Gastrocnemius medialis (tissue), 4 donors: ENCODE results near the gene G3BP1. TPM values are rescaled to one million over a fixed set of nuclear protein-coding genes. Genes with fewer than 3 reads are reported as not detected.

Experiments used
- ATAC-seq, 2 donors: fragments of 150-250 bp; one replicate each; pipeline ENCODE4 v1.9.1; 2016
- DNase-seq, 2 donors: peaks; one replicate each; pipeline ENCODE4 v3.0.0-alpha.2; 2019
- H3K27ac ChIP-seq, 4 donors: fragments of 200-600 bp; sonication (generic); 1 replicate in 1 of 4; 2 replicates in 3 of 4; pipeline ENCODE4 v1.5.1; 2016 to 2018; ENCODE audit warnings: mild to moderate bottlenecking in 2 of 4, moderate library complexity in 1 of 4
- H3K27me3 ChIP-seq, 3 donors: fragments of 200-600 bp; sonication (generic) in 2 of 3; 1 replicate in 1 of 3; 2 replicates in 2 of 3; pipeline versions ENCODE4 v1.5.1 to v1.6.0; 2016 to 2019; ENCODE audit warnings: mild to moderate bottlenecking in 1 of 3, moderate library complexity in 1 of 3
- H3K36me3 ChIP-seq, 2 donors: fragments of 200-600 bp; sonication (generic) in 1 of 2; one replicate each; pipeline ENCODE4 v1.5.1; 2017 to 2018
- H3K4me1 ChIP-seq, 2 donors: fragments of 200-600 bp; sonication (generic) in 1 of 2; one replicate each; pipeline ENCODE4 v1.5.1; 2016 to 2017; ENCODE audit warnings: mild to moderate bottlenecking in 2 of 2
- H3K4me3 ChIP-seq, 4 donors: fragments of 200-600 bp; sonication (generic) in 3 of 4; 1 replicate in 1 of 4; 2 replicates in 3 of 4; pipeline ENCODE4 v1.5.1; 2016 to 2019; ENCODE audit warnings: mild to moderate bottlenecking in 2 of 4
- H3K9me3 ChIP-seq, 3 donors: fragments of 200-600 bp; sonication (generic) in 2 of 3; 1 replicate in 1 of 3; 2 replicates in 2 of 3; pipeline ENCODE4 v1.5.1; 2016 to 2019
- POLR2A ChIP-seq, 2 donors: fragments of 450-650 bp; IDR thresholded peaks; one replicate each; pipeline ENCODE4 v1.6.1; 2017; ENCODE audit warnings: antibody characterized with exemption in 2 of 2, mild to moderate bottlenecking in 2 of 2, moderate library complexity in 2 of 2
- in situ Hi-C, 4 donors: fragments of 200-750 bp; cut with MboI; loops; one replicate each; pipeline versions ENCODE4 v1.15.0 to v1.8.0; 2017; ENCODE audit warnings: low sequenced_read_pairs in 4 of 4
- intact Hi-C: fragments of 100-400 bp; cut with DNase I; formaldehyde crosslinking; loops from one replicate; pipeline ENCODE4 v1.15.1; 2023; ENCODE audit warnings: low total_unique reads
- total RNA-seq, 4 donors: library from RNA; depleted of rRNA; stranded (reverse); fragments of >200 nt; gene quantifications; one replicate each; pipeline versions ENCODE4 v1.1.0 to v1.2.3, GENCODE V29; 2016
- TF ChIP-seq, protein P1 (sequence below), 5 experiments: fragments of 450-650 bp in 3 of 5; fragments of 200-600 bp in 2 of 5; sonication (generic) in 2 of 5; IDR thresholded peaks in 4 of 5; conservative IDR thresholded peaks in 1 of 5; 1 replicate in 4 of 5; 2 replicates in 1 of 5; pipeline ENCODE4 v1.5.1; 2016 to 2019; ENCODE audit warnings: antibody characterized with exemption in 5 of 5, mild to moderate bottlenecking in 3 of 5, moderate library complexity in 3 of 5

The G3BP1 gene
- total RNA-seq, 4 donors from 2014 or later = 80.5 to 114 (median 108) TPM

DNA sequence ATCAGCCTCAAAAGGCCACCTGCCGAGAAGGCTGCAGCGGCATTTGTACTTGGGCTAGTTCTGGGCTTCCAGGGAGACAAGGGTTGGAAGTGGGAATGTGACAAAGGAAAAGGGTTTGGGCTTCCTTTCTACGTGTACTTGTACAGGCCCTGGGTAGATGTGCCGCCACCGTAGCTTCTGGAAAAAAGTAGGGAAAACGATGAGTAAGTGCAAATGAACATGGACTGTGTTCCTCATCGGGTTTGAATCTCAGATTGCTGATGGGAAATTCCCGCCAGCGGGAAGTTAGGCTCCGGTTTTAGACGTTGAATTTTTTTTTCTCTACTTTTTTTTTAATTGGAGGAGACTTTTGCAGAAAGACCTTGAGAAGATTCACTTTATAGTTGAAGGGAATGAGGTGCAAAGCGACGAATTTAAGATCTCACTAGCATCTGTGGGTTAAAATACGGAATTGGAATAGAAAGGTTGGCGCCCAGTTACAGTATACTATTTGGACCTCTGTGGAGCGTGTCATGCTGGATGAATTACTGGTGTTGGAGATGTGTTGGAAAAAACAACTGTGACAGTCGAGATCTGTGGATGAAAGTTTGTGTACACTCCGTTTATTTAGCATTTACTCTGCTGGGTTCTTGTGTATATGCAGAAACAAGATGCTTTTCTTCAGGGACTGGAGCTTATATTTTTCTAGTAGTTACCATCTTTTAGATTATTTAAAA, 1.2 kb downstream of the G3BP1 start:
- ATAC-seq = no peak
- Histone ChIP-seq H3K27me3 (no peaks in the 10 kb centered on the region), H3K4me1 (peaks cover 54 to 57% of the 10 kb centered on the region in 2 donors), H3K4me3 (peak overlapping the region; percentile 68 to 92 (median 86)), H3K9me3 (no peaks in the 10 kb centered on the region), H3K27ac (peak overlapping the region; percentile 93 to 98 (median 96)), H3K36me3 (no peaks in the 10 kb centered on the region)
- TF ChIP-seq, protein P1, sequence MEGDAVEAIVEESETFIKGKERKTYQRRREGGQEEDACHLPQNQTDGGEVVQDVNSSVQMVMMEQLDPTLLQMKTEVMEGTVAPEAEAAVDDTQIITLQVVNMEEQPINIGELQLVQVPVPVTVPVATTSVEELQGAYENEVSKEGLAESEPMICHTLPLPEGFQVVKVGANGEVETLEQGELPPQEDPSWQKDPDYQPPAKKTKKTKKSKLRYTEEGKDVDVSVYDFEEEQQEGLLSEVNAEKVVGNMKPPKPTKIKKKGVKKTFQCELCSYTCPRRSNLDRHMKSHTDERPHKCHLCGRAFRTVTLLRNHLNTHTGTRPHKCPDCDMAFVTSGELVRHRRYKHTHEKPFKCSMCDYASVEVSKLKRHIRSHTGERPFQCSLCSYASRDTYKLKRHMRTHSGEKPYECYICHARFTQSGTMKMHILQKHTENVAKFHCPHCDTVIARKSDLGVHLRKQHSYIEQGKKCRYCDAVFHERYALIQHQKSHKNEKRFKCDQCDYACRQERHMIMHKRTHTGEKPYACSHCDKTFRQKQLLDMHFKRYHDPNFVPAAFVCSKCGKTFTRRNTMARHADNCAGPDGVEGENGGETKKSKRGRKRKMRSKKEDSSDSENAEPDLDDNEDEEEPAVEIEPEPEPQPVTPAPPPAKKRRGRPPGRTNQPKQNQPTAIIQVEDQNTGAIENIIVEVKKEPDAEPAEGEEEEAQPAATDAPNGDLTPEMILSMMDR (IDR thresholded peaks at IDR 0.05 in 4 of 5, conservative IDR thresholded peaks at IDR 0.05 in 1 of 5) = no peak
- TF ChIP-seq POLR2A (IDR thresholded peaks at IDR 0.05) = no peak
- DNase-seq = peak in 1 of 2 donors; percentile 11
- in situ Hi-C loops = no loop called here
- intact Hi-C loops = loop anchor here (10.0 kb wide), 1 partner anchor 728 kb away; no protein-coding TSS in a partner anchor

DNA sequence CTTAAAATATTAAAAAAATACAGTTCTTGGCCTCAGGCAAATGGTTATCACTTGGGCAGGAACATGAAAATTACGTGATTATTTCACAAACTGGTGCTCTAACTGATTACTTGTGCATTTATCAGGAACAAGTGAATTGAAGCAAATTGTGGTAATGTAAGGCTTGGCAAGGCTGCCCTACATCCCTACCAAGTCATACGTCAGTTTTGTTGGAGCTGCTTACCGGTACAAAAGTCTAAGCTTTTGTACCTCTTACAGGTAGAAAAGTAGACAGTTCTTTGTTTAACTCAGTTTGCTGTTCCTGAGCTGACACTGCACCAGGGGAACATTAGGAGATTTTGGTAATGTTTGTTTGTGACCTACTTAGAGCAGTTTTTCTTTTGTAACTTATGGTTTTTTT, 2.2 kb downstream of the G3BP1 start:
- in situ Hi-C loops = no loop called here
- Histone ChIP-seq H3K4me1 (peaks cover 62 to 63% of the 10 kb centered on the region in 2 donors), H3K36me3 (no peaks in the 10 kb centered on the region), H3K9me3 (no peaks in the 10 kb centered on the region), H3K4me3 (peak overlapping the region; percentile 68 to 92 (median 86)), H3K27ac (peak overlapping the region; percentile 93 to 98 (median 96)), H3K27me3 (no peaks in the 10 kb centered on the region)
- TF ChIP-seq, protein P1 (IDR thresholded peaks at IDR 0.05 in 4 of 5, conservative IDR thresholded peaks at IDR 0.05 in 1 of 5) = no peak
- no peak for TF ChIP-seq POLR2A (IDR thresholded peaks at IDR 0.05)
- intact Hi-C loops = loop anchor here (10.0 kb wide), 1 partner anchor 729 kb away; no protein-coding TSS in a partner anchor
- ATAC-seq (no peak), DNase-seq (no peak)

DNA sequence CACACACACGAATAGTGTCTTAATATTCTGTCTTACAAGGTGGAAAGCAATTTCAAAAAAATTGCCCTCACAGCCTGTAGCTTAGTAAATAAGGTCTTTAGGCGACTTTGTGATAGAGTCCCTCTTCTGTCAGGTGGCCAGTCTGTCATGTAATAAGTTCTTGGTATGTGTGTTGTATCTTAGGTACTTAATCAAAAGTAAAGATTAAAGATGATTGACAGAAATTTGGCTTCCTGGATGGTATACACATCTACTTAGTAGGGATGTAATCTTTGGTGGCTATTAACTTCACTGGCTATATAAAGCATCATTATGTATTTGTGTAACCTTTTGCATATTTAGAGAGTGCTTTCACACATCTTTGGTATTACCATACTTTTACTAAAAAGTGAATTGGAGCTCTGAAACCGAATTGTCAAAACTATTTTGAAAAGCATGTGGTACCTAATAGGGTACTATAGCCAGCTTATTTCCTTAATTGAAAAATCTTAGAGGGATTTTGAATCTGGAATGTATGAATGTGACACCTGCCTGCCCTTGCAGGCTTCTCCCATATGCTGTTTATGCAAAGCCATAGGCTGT, 3.4 kb downstream of the G3BP1 start:
- peak overlapping the region; percentile 93 to 98 (median 96) for H3K27ac ChIP-seq

DNA sequence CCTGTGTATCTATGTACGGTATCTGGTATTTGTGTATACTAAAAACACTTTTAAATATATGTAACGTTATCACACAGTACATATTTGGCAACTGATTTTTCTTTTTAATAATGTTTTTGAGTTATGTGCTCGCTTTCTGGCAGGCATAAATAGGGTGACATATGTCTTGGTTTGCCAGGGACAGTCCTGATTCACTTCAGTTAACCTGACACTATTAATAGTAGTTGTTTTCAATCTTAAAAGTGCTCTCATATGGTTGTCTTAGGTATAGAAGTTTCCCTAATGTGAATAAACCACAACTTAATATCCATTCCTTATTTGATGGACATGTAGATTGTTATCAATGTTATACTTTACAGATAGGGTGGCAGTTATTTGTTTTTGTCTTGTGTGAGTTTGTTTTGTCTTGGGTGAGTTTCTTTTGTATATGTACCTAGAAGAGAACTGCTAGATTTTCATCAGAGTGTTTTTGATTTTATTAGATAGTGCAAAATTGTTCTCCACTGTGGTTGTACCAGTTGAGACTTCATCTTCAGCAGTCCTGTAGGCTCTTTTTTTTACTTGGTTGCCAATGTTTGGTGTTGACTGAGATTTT, 7.9 kb downstream of the G3BP1 start:
- H3K4me1 ChIP-seq = peaks cover 79 to 99% of the 10 kb centered on the region in 2 donors
- TF ChIP-seq POLR2A (IDR thresholded peaks at IDR 0.05) = no peak
- TF ChIP-seq, protein P1 (IDR thresholded peaks at IDR 0.05 in 4 of 5, conservative IDR thresholded peaks at IDR 0.05 in 1 of 5) = no peak
- in situ Hi-C loops = no loop called here

More for the DNA sequence above, 3.4 kb downstream of the G3BP1 start:
- Histone ChIP-seq H3K36me3 (no peaks in the 10 kb centered on the region), H3K4me3 (no peak overlapping the region), H3K4me1 (peaks cover 68 to 72% of the 10 kb centered on the region in 2 donors), H3K27me3 (no peaks in the 10 kb centered on the region), H3K9me3 (no peaks in the 10 kb centered on the region)
- DNase-seq = no peak
- ATAC-seq = no peak
- intact Hi-C loops = loop anchor here (10.0 kb wide), 1 partner anchor 730 kb away; no protein-coding TSS in a partner anchor
- TF ChIP-seq POLR2A (IDR thresholded peaks at IDR 0.05) = no peak
- TF ChIP-seq, protein P1 (IDR thresholded peaks at IDR 0.05 in 4 of 5, conservative IDR thresholded peaks at IDR 0.05 in 1 of 5) = no peak
- in situ Hi-C loops = no loop called here

More for the DNA sequence above, 7.9 kb downstream of the G3BP1 start:
- DNase-seq = no peak
- Histone ChIP-seq H3K36me3 (no peaks in the 10 kb centered on the region), H3K9me3 (no peaks in the 10 kb centered on the region), H3K27ac (peak overlapping the region; percentile 39 to 72 (median 53)), H3K27me3 (no peaks in the 10 kb centered on the region), H3K4me3 (peak overlapping the region in 2 of 4 donors; percentile 6 to 13)
- ATAC-seq = peak in 1 of 2 donors; percentile 81
- intact Hi-C loops = loop anchor here (10.0 kb wide), 1 partner anchor 735 kb away; no protein-coding TSS in a partner anchor
